CD4-positive, alpha-beta memory T cell (primary cell): Measurements from ENCODE around the gene RAD51AP2. TPM values are rescaled to one million over a fixed set of nuclear protein-coding genes. Genes with fewer than 3 reads are reported as not detected.

Experiments used
- CTCF ChIA-PET: fragments of 350-600 bp; sonication (Branson Sonifier 250); formaldehyde crosslinking; loops from one replicate; lab custom pipeline; 2021; ENCODE audit warnings: inconsistent platforms; ENCODE audit not compliant: partially characterized antibody; lab: Charles Lee
- POLR2A ChIA-PET: fragments of 350-600 bp; sonication (Branson Sonifier 250); formaldehyde crosslinking; loops from one replicate; lab custom pipeline; 2021; ENCODE audit not compliant: partially characterized antibody; lab: Charles Lee
- DNase-seq, 5 donors: peaks; one replicate each; pipeline versions ENCODE4 v3.0.0 to v3.0.0-alpha.2; 2020 to 2022; ENCODE audit warnings: mixed read lengths in 1 of 5
- H3K27ac ChIP-seq: one replicate; pipeline ENCODE4 v1.7.0; 2013; ENCODE audit warnings: low read depth, low read length
- H3K27me3 ChIP-seq: 2 replicates; pipeline ENCODE4 v1.7.0; 2013; ENCODE audit warnings: mild to moderate bottlenecking, low read length, moderate library complexity; ENCODE audit not compliant: insufficient read depth
- H3K36me3 ChIP-seq: 2 replicates; pipeline ENCODE4 v1.7.0; 2013; ENCODE audit warnings: mild to moderate bottlenecking, low read length, moderate library complexity; ENCODE audit not compliant: insufficient read depth
- H3K4me1 ChIP-seq: 2 replicates; pipeline ENCODE4 v1.7.0; 2013; ENCODE audit warnings: mild to moderate bottlenecking, low read length, moderate library complexity; ENCODE audit not compliant: insufficient read depth
- H3K4me3 ChIP-seq, 2 donors: one replicate each; pipeline ENCODE4 v1.7.0; 2013; ENCODE audit warnings: low read length in 2 of 2, mild to moderate bottlenecking in 1 of 2
- H3K9me3 ChIP-seq, 2 donors: one replicate each; pipeline ENCODE4 v1.7.0; 2013; ENCODE audit warnings: low read length in 2 of 2, control low read depth in 1 of 2; ENCODE audit not compliant: control insufficient read depth in 1 of 2
- H3K27ac Mint-ChIP-seq, 7 donors: one replicate each; pipeline ENCODE4 v1.8.0; 2020 to 2021; ENCODE audit warnings: mixed read lengths in 7 of 7, mild to moderate bottlenecking in 6 of 7, inconsistent platforms in 3 of 7, moderate library complexity in 3 of 7
- H3K27me3 Mint-ChIP-seq, 2 donors: one replicate each; pipeline ENCODE4 v1.8.0; 2020 to 2021; ENCODE audit warnings: mixed read lengths in 2 of 2
- H3K36me3 Mint-ChIP-seq, 2 donors: one replicate each; pipeline ENCODE4 v1.8.0; 2020 to 2021; ENCODE audit warnings: mixed read lengths in 2 of 2, inconsistent platforms in 1 of 2, mild to moderate bottlenecking in 1 of 2
- H3K4me1 Mint-ChIP-seq, 4 donors: one replicate each; pipeline ENCODE4 v1.8.0; 2020 to 2021; ENCODE audit warnings: mixed read lengths in 4 of 4, mild to moderate bottlenecking in 1 of 4
- H3K4me3 Mint-ChIP-seq, 8 donors: one replicate each; pipeline ENCODE4 v1.8.0; 2020 to 2021; ENCODE audit warnings: mixed read lengths in 8 of 8, mild to moderate bottlenecking in 7 of 8, moderate library complexity in 6 of 8, inconsistent platforms in 3 of 8
- H3K9me3 Mint-ChIP-seq, 8 donors: one replicate each; pipeline ENCODE4 v1.8.0; 2020 to 2021; ENCODE audit warnings: mixed read lengths in 8 of 8, mild to moderate bottlenecking in 5 of 8, inconsistent platforms in 3 of 8, moderate library complexity in 1 of 8
- intact Hi-C: fragments of 100-400 bp; cut with micrococcal nuclease; formaldehyde crosslinking; loops from one replicate; pipeline ENCODE4 v1.15.1; 2023
- polyA plus RNA-seq, 2 donors: library from polyadenylated mRNA; unstranded; fragments of 300-500 nt; fragmentation: Illumina TruSeq; gene quantifications; one replicate each; pipeline ENCODE4 v1.2.3, GENCODE V29; 2021
- total RNA-seq, 2 experiments: library from RNA; stranded (reverse); gene quantifications; one replicate each; pipeline ENCODE4 v1.2.3, GENCODE V29; 2021

RAD51AP2 gene
- total and polyA plus RNA-seq, 4 experiments from 2014 or later, result not detected

DNA sequence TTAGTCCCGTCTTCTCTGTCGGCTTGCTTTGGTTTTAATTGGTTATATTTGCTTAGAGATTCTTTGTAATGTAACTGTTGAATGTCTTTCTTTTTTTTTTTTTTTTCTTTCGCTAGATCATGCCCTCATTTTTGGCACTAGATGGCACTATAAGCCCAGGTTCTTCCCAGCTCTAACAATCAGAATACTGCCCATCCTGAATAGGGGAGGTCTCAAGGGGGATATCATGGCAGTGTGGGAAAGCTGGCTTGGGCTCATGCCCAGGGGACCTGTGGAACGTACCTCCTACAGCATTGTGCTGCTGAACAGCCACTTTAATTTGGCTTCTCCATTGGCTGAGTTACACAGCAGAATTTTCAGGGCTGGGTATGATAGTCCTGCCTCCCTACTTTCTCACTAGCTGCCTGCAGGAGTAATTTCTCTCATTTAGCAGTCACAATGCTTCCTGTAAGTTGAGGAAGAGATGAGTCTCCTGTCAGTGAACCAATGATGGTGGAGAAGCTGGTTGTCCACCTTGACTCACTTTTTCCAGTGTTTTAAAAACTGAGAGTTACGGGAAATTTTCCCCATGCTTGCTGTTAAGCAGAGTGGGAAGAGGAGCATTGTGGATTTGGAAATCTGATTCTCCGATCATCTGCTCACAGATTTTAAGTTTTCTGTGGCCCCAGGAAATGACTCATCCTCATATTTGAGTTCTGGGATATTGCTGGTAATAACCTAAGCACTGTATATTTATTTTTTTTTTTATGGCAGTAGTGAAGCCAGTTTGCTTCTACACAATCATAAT is 47.2 kb downstream of the RAD51AP2 start:
- Histone ChIP-seq H3K27ac (no peak overlapping the region), H3K4me1 (no peaks in the 10 kb centered on the region), H3K27me3 (no peaks in the 10 kb centered on the region), H3K36me3 (no peaks in the 10 kb centered on the region), H3K9me3 (no peaks in the 10 kb centered on the region), H3K4me3 (no peak overlapping the region)
- Mint-ChIP-seq H3K36me3 (no peaks in the 10 kb centered on the region), H3K27me3 (no peaks in the 10 kb centered on the region), H3K9me3 (peaks cover 2 to 22% (median 15%) of the 10 kb centered on the region in 8 donors), H3K4me1 (no peaks in the 10 kb centered on the region), H3K4me3 (no peak overlapping the region), H3K27ac (no peak overlapping the region)
- no peak for DNase-seq
- ChIA-PET CTCF (no interaction called here), POLR2A (no interaction called here)
- intact Hi-C loops, result no loop called here

DNA sequence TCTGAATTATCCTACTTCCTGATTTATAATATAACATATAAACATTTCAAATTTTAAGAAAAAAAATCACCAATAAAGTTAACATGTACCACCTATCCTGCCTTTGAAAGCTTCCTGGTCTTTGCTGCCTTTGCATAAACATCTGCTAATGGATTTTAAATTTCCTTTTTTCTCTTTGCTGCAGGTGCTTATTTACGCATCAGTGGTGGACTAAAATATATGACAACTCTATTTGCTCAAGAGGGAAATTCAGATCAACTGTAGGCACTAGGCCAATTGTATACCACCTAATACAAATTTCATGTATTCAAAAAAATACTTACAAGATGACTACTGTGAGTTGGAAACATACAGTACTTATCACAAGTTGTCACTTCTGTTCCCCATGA is 57.2 kb downstream of the RAD51AP2 start:
- Mint-ChIP-seq H3K4me3 (no peak overlapping the region), H3K27ac (no peak overlapping the region), H3K9me3 (peaks cover 0 to 10% (median 3%) of the 10 kb centered on the region in 8 donors), H3K36me3 (no peaks in the 10 kb centered on the region), H3K4me1 (no peaks in the 10 kb centered on the region), H3K27me3 (no peaks in the 10 kb centered on the region)
- DNase-seq, result no peak
- no peaks in the 10 kb centered on the region for H3K36me3 ChIP-seq
- ChIA-PET CTCF (no interaction called here), POLR2A (no interaction called here)
- H3K27ac ChIP-seq, result no peak overlapping the region
- no peaks in the 10 kb centered on the region for H3K9me3 ChIP-seq
- no peaks in the 10 kb centered on the region for H3K4me1 ChIP-seq
- no peak overlapping the region for H3K4me3 ChIP-seq
- intact Hi-C loops, result no loop called here
- H3K27me3 ChIP-seq, result no peaks in the 10 kb centered on the region

Other genes with a start within 250 kb of the RAD51AP2 start
- not detected for gene VSNL1, start 22.3 kb upstream of the RAD51AP2 start, total RNA-seq
- not detected for gene VSNL1, start 22.3 kb upstream of the RAD51AP2 start, polyA plus RNA-seq
- 10 to 100 TPM; 19.1 to 19.2 TPM for gene SMC6, start 235.4 kb upstream of the RAD51AP2 start, total RNA-seq
- gene SMC6, start 235.4 kb upstream of the RAD51AP2 start, polyA plus RNA-seq, result 10 to 100 TPM in 1 of 2 donors, 1 to 10 TPM in 1; 4.8 to 15.8 TPM
- gene GEN1, start 235.7 kb upstream of the RAD51AP2 start, total RNA-seq, result 1 to 10 TPM; 6.2 TPM
- gene GEN1, start 235.7 kb upstream of the RAD51AP2 start, polyA plus RNA-seq, result under 1 TPM; 0.22 to 0.65 TPM